Measurements from ENCODE around the gene FTCD.

FTCD gene

DNA sequence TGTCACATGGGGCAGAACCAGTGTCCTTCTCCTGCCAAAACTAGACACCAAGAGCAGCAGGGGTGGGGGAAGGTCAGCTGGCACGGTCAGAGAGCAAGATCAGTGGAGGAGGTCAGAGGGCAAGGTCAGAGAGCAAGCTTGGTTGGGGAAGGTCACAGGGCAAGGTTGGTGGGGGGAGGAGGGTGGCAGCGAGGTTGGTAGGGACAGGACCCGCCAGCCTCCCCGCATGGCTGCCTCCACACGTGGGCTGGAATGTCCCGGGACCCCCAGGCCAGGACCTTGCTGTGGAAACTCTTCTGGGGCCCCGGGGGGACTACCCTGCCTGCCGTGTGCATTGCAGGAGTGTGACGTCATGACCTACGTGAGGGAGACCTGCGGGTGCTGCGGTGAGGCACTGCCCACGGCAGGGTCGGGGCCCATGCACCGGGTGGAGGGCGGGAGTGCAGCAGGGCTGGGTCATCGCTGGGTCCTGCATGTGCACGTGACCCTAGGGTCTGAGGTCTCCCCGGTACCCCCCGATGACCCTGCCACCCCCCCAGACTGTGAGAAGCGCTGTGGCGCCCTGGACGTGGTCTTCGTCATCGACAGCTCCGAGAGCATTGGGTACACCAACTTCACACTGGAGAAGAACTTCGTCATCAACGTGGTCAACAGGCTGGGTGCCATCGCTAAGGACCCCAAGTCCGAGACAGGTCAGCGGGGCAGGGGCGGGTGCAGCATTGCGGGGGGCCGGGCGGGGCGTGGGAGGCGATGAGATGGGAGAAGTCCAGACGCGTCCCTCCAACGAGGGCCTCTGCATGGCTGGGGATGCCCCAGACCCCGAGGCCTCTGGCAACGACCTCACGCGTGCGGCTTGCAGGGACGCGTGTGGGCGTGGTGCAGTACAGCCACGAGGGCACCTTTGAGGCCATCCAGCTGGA, 30.2 kb downstream of the FTCD start:
- in situ Hi-C loops (cut with HindIII; ENCODE audit: low pct_ligation_motif_present, low sequenced_read_pairs), result no loop called here
- Histone ChIP-seq H3K4me3 (ENCODE audit: low read depth, low read length) (no peak overlapping the region), H3K27me3 (replicated peaks) (no peaks in the 10 kb centered on the region), H3K36me3 (replicated peaks) (peaks cover 90% of the 10 kb centered on the region), H3K27ac (no peak overlapping the region)
- no peak for DNase-seq
- no peak for TF ChIP-seq CTCF (IDR thresholded peaks at IDR 0.05; ENCODE audit: low read depth, low read length, missing control alignments)

DNA sequence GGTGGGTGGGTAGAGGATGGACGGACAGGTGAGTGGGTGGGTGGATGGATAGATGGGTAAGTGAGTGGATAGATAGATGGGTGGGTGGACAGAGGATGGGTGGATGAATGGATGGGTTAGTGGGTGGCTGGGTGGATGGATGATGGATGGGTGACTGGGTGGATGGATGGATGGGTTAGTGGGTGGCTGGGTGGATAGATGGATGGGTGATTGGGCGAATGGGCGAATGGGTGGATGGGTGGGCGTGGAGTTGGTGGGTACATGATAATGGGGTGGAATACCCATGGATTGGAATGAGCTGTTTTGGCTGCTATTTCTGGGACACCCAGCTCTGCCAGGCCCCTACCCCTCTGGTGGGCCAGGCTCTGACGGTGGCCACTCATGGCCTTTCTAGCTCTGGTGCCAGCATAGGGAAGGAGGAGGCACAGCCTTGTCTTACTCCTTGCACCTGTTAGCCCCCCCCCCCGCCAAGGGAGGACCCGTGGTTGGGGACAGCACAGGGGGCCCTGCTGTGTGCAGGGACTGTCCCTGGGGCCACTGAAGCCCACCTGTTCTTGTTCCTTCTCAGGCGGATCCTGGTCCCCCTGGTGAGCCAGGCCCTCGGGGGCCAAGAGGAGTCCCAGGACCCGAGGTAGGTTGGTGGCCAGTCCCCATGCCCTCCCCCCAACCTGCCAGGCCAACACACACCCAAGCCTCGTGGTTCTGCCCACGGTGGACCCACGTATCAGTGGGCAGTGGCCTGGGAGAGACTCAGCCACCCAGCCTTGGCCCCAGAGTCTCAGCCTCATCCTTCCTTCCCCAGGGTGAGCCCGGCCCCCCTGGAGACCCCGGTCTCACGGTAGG, 31.1 kb downstream of the FTCD start:
- no peaks in the 10 kb centered on the region for H3K27me3 ChIP-seq (replicated peaks)
- TF ChIP-seq CTCF (IDR thresholded peaks at IDR 0.05; ENCODE audit: low read depth, low read length, missing control alignments), result no peak
- H3K36me3 ChIP-seq (replicated peaks), result peaks cover 93% of the 10 kb centered on the region
- no peak for DNase-seq
- H3K27ac ChIP-seq, result no peak overlapping the region
- H3K4me3 ChIP-seq (ENCODE audit: low read depth, low read length), result no peak overlapping the region
- in situ Hi-C loops (cut with HindIII; ENCODE audit: low pct_ligation_motif_present, low sequenced_read_pairs), result no loop called here

GRCh38 chr21:46122758-46123683, 32.4 kb downstream of the FTCD start:
- H3K4me3 ChIP-seq (ENCODE audit: low read depth, low read length), result no peak overlapping the region

DNA sequence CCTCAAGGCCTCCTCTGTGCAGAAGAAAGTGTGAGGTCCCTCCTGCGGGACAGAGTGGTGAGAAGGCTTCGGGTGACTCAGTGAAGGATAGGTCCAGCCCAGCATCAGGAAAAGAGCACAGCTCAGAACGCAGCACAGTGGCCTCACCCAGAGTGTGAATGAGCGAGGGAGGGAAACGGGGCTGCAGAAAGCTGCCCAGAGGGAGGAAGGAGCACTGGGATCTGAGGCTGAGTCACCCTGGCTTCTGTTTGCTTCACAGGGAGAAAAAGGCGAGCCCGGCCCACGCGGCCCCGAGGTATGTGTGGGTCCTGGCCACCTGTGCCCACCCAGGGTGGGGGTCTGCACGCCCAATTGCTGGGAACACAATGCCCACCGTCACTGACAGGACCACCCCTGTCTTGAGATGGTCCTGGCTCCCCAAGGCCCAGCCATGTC, 33.1 kb downstream of the FTCD start:
- Histone ChIP-seq H3K4me3 (ENCODE audit: low read depth, low read length) (no peak overlapping the region), H3K27me3 (replicated peaks) (no peaks in the 10 kb centered on the region), H3K36me3 (replicated peaks) (peaks cover 93% of the 10 kb centered on the region), H3K27ac (peak overlapping the region; percentile 56)
- peak; percentile 5 for TF ChIP-seq CTCF (IDR thresholded peaks at IDR 0.05; ENCODE audit: low read depth, low read length, missing control alignments)
- peak; percentile 84 for DNase-seq
- in situ Hi-C loops (cut with HindIII; ENCODE audit: low pct_ligation_motif_present, low sequenced_read_pairs), result no loop called here

More at GRCh38 chr21:46122758-46123683, 32.4 kb downstream of the FTCD start:
- H3K27ac ChIP-seq, result peak overlapping the region; percentile 56
- in situ Hi-C loops (cut with HindIII; ENCODE audit: low pct_ligation_motif_present, low sequenced_read_pairs), result no loop called here
- DNase-seq, result no peak
- H3K27me3 ChIP-seq (replicated peaks), result no peaks in the 10 kb centered on the region
- peaks cover 93% of the 10 kb centered on the region for H3K36me3 ChIP-seq (replicated peaks)
- no peak for TF ChIP-seq CTCF (IDR thresholded peaks at IDR 0.05; ENCODE audit: low read depth, low read length, missing control alignments)
